GM12801 (cell line): Measurements from ENCODE around the gene KLF11.

Source experiments
- CTCF ChIP-seq: IDR thresholded peaks from one replicate; pipeline ENCODE4 v1.5.1; 2011; ENCODE audit warnings: control low read depth; ENCODE audit not compliant: insufficient read length; ENCODE audit errors: extremely low read depth

The KLF11 gene

GRCh38 chr2:10039658-10040410 is 3.5 kb upstream of the KLF11 start:
- no peak for TF ChIP-seq CTCF

GRCh38 chr2:10041711-10042110 is 1.6 kb upstream of the KLF11 start:
- TF ChIP-seq CTCF: no peak

- TF ChIP-seq CTCF: no peak
Observed at GRCh38 chr2:10042301-10043161, 819 bp upstream of the KLF11 start.

- no peak for TF ChIP-seq CTCF
Observed at GRCh38 chr2:10043906-10044601, 704 bp downstream of the KLF11 start.

GRCh38 chr2:10045561-10046355 is 2.4 kb downstream of the KLF11 start:
- TF ChIP-seq CTCF: no peak

- TF ChIP-seq CTCF: no peak
Observed at GRCh38 chr2:10046931-10047330, 3.6 kb downstream of the KLF11 start.
